GM21528 (cell line): ENCODE data around the gene FLRT2.

Experiments
- ATAC-seq: cut with Tn5 transposase; IDR thresholded peaks from one replicate; pipeline ENCODE4 v1.9.1; 2021; ENCODE audit warnings: mild to moderate bottlenecking, moderate library complexity; ENCODE audit not compliant: unreplicated experiment, low FRiP score

The FLRT2 gene

GRCh38 chr14:85528897-85529631, 880 bp upstream of the FLRT2 start:
- no peak for ATAC-seq

- no peak for ATAC-seq
Observed at GRCh38 chr14:85530626-85531025, 682 bp downstream of the FLRT2 start.

- ATAC-seq: no peak
Observed at GRCh38 chr14:85531141-85531586, 1.2 kb downstream of the FLRT2 start.

- no peak for ATAC-seq
Observed at GRCh38 chr14:85531587-85532373, 1.8 kb downstream of the FLRT2 start.

- no peak for ATAC-seq
Observed at GRCh38 chr14:85532374-85533022, 2.6 kb downstream of the FLRT2 start.

- ATAC-seq: no peak
Observed at GRCh38 chr14:85533023-85533860, 3.3 kb downstream of the FLRT2 start.

DNA sequence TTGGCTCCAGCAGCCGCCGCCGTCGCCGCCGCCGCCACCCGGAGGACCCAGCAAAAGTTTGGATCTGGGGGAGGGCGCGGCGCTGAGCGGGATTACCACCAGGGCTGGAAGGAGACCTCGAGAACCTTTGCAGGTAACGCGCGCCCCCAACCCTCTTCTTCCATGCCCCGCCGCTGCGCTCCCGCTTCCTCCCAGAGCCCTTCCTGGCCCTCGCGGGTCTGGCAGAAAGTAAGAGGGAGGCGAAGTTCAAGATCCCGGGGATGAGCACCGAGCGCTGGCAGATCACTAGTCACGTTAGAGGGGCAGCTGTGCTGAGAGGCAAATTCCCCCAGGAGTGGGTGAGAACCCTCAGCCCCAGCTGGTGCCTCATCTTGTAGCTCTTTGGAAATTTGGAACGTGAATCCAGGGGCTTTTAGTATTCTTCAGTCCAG, 3.9 kb downstream of the FLRT2 start:
- no peak for ATAC-seq

DNA sequence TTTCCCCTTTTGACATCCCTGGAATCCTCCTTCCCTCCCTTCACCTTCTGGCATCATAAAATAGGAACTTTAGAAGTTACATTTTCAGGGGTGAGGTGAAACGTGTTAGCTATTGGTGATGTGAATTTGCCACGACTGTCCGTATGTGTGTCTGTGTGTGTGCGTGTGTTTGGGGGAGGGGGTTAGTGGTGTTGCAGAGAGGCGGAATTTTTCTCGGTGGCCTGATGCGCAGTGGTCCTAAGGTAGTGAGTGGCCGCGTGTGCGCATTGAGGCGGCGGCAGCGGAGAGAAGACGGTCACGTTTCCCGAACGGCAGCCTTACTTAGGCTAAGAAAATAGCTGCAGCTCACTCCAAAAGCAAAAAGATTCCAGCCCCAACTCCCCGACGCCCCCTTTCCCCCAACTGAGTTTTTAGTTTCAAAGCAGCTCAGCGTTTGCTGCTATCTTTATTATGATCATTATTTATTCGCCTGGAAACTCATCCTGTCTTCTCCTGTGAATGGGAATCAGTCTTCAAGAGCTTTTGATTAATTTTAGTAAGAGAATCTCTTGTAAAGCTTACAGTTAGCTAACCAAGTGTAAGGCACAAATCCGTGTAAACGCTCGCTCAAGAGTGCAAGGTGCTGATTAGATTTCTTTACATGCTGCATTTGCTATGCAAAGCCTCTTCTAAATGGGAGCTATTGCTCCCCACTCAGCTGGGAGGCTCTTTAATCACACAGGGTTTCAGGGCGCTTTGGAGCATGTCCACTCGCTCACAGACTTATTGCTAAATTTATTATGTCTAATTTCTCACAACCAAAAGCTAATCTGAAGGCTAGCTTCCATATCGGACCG, 4.7 kb downstream of the FLRT2 start:
- ATAC-seq: no peak

GRCh38 chr14:85535321-85535720, 5.4 kb downstream of the FLRT2 start:
- ATAC-seq: no peak

GRCh38 chr14:85535991-85536832, 6.3 kb downstream of the FLRT2 start:
- ATAC-seq: no peak

DNA sequence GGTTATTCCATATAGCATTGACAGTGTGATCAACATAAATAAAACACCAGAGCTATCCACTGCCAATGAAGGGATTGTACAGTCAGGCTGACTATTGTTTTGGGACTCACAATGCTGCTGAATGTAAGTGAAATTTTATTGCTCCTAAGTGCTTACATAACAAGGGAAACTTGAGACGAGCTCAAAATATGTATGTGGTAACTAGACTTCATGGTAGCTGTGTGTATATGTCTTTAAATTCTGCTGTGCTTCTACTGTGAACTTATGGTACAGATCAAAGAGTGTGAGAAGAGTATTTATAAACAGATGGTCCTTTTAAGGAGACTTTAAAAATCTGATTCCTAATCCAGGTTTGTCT, 6.9 kb downstream of the FLRT2 start:
- ATAC-seq: no peak

GRCh38 chr14:85537526-85537925, 7.6 kb downstream of the FLRT2 start:
- no peak for ATAC-seq

DNA sequence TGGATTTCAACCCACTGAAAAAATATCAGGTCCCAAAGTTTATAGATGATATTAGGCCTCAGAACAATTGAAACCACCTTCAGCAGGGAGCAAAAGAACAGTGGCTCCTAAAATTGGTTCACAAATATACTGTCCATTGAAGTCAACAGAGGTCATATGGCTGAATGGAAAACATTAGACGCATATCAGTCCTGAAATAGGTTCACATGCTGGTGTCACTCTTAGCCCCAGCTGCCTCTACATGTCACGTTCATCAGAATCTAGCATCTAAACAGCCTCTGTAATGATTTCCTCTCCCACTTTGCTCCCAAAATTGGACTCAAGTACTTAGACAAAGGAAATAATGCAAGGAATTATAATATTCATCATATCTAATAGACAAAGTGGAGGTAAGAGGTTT, 8.7 kb downstream of the FLRT2 start:
- no peak for ATAC-seq

- no peak for ATAC-seq
Observed at GRCh38 chr14:85539510-85539909, 9.6 kb downstream of the FLRT2 start.

- ATAC-seq: no peak
Observed at GRCh38 chr14:85542623-85543022, 12.7 kb downstream of the FLRT2 start.

- ATAC-seq: no peak
Observed at GRCh38 chr14:85545738-85546137, 15.8 kb downstream of the FLRT2 start.

DNA sequence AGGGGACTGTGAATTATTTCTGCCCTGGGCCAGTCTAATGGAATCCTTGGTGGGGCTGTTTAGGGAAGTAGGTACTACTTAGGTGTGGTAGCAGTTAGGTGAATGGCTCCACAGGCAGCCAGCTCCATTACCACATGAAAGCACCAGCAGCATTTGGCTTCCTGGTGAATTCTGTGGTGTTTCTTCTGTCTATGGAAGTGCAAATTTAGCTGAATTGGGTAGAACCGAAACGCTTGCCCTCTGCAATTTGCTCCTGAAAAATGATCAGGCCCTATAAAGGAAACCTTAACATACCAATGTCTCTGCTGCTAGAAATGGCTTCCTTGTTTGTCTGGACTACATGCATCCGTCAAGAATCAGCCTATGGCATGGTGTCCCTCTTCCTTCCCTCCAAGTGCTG, 16.4 kb downstream of the FLRT2 start:
- no peak for ATAC-seq

DNA sequence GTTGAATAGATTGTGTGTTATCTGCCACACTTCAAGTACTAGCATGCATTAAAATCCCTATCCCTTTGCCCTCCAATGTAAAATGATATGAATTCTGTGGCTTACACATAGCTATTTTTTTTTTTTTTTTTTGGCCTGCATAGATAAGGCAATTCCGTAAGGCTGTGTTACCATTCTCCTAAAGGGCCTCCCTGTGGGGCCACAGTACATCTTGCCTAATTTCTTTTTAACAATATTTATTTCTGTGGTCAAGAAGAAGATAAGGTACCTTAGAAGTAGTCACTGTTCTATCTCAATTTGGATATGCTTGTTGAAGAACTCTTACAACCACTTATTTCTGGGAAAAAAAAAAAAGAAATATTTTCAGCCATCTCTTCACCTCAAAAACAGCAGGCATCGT, 19.8 kb downstream of the FLRT2 start:
- no peak for ATAC-seq

DNA sequence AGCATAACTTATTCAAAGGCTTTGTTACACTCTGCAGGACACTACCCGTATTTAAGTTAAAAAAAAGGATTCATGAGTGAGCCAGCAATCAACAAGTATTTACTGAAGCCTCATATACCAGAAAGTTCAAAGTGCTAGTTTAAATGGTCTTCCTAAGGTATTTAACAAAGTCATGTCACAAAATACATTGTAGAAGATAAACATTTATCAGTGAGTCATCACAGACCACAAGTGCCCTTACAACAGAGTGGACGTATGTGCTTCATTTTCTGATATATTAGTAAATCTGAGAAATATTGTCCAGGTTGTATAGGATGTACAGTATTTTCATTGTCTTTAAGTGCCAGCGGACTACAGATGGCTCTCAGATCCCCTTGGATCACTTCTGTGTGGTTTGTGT, 24.2 kb downstream of the FLRT2 start:
- no peak for ATAC-seq
